K562 (cell line): ENCODE measurements around the gene UCHL1. TPM values are rescaled to one million over a fixed set of nuclear protein-coding genes. Genes with fewer than 3 reads are reported as not detected.

Experiments
- ATAC-seq: fragments of 200-7000 bp; cut with Tn5 transposase; 3 replicates; pipeline ENCODE4 v1.9.1; 2020; ENCODE audit warnings: moderate library complexity
- BruUV-seq: library from RNA; stranded (reverse); fragments of 400-500 nt; replicated peaks from 2 replicates; lab custom pipeline; 2021; lab: Mats Ljungman, UMichigan
- CTCF ChIA-PET: fragments of 300-600 bp; formaldehyde crosslinking; extraction: SDS; loops from one replicate; lab custom pipeline; 2021; ENCODE audit warnings: low intra/inter-chr PET ratio; lab: Yijun Ruan, JAX
- POLR2A ChIA-PET: fragments of 300-600, 350-650 bp; sonication (Branson Sonifier 250); formaldehyde crosslinking; extraction: SDS; loops from one replicate; lab custom pipeline; 2021; ENCODE audit warnings: antibody characterized with exemption, inconsistent platforms; lab: Yijun Ruan, JAX
- DNase-seq, 4 experiments: peaks; one replicate each; pipeline versions ENCODE4 v3.0.0 to v3.0.0-alpha.2; 2011 to 2018; ENCODE audit warnings: low spot score in 3 of 4, mixed read lengths in 3 of 4; ENCODE audit errors: extremely low read depth in 1 of 4
- FAIRE-seq: peaks from 2 replicates; lab custom pipeline; 2011; peaks lifted over from hg19 to GRCh38; lab: Jason Lieb, UNC
- H2AFZ ChIP-seq: 2 replicates; pipeline ENCODE4 v1.6.0; 2011; ENCODE audit warnings: low read depth, low read length, control low read depth, inconsistent platforms
- H3K27ac ChIP-seq: fragments of 200-600 bp; 3 replicates; pipeline ENCODE4 v1.8.0; 2011; ENCODE audit warnings: low read depth, mild to moderate bottlenecking, control low read depth, inconsistent platforms, low read length, moderate library complexity, mixed read lengths; ENCODE audit errors: extremely low read depth
- H3K27me3 ChIP-seq, 2 experiments: fragments of 300-600 bp in 1 of 2; 2 replicates in 1 of 2; 3 replicates in 1 of 2; pipeline versions ENCODE4 v1.6.0 to v1.8.0; 2011; ENCODE audit warnings: inconsistent platforms in 2 of 2, low read length in 2 of 2, mild to moderate bottlenecking in 1 of 2, mixed read lengths in 1 of 2, moderate library complexity in 1 of 2; ENCODE audit not compliant: control insufficient read depth in 2 of 2, insufficient read depth in 2 of 2
- H3K36me3 ChIP-seq: fragments of 300-600 bp; 3 replicates; pipeline ENCODE4 v1.8.0; 2011; ENCODE audit warnings: mild to moderate bottlenecking, low read length, inconsistent platforms; ENCODE audit not compliant: control insufficient read depth, insufficient read depth
- H3K4me1 ChIP-seq, 2 experiments: fragments of 200-600 bp in 1 of 2; replicated peaks in 1 of 2; 2 replicates in 1 of 2; 3 replicates in 1 of 2; pipeline versions ENCODE4 v1.5.1 to v1.8.0; 2011; ENCODE audit warnings: inconsistent platforms in 2 of 2, low read length in 2 of 2, mild to moderate bottlenecking in 1 of 2, mixed read lengths in 1 of 2, moderate library complexity in 1 of 2; ENCODE audit not compliant: control insufficient read depth in 2 of 2, insufficient read depth in 2 of 2
- H3K4me2 ChIP-seq: 2 replicates; pipeline ENCODE4 v1.6.1; 2011; ENCODE audit warnings: low read length, control low read depth, inconsistent platforms, mixed read lengths; ENCODE audit not compliant: insufficient read depth
- H3K4me3 ChIP-seq: fragments of 200-600 bp; sonication (generic), shearing (Covaris generic); 2 replicates; pipeline ENCODE4 v1.5.1; 2016; ENCODE audit warnings: control low read depth, inconsistent platforms
- H3K79me2 ChIP-seq: fragments of 200-600 bp; 3 replicates; pipeline ENCODE4 v1.8.0; 2011; ENCODE audit warnings: low read length, inconsistent platforms; ENCODE audit not compliant: control insufficient read depth, insufficient read depth
- H3K9ac ChIP-seq, 2 experiments: 2 replicates each; pipeline versions ENCODE4 v1.6.0 to v1.6.1; 2011; ENCODE audit warnings: low read depth in 2 of 2, low read length in 2 of 2, control low read depth in 1 of 2, inconsistent platforms in 1 of 2, mild to moderate bottlenecking in 1 of 2, mixed read lengths in 1 of 2; ENCODE audit not compliant: insufficient read depth in 1 of 2
- H3K9me1 ChIP-seq: one replicate; pipeline ENCODE4 v1.6.0; 2011; ENCODE audit warnings: inconsistent platforms, mild to moderate bottlenecking, low read length, moderate library complexity; ENCODE audit not compliant: control insufficient read depth, insufficient read depth
- H3K9me3 ChIP-seq: replicated peaks from 2 replicates; pipeline ENCODE4 v1.5.1; 2011; ENCODE audit warnings: low read depth, low read length, inconsistent platforms; ENCODE audit not compliant: control insufficient read depth, insufficient read depth
- H4K20me1 ChIP-seq: replicated peaks from 2 replicates; pipeline ENCODE4 v1.6.1; 2011; ENCODE audit warnings: low read length, inconsistent platforms, mixed read lengths; ENCODE audit not compliant: control insufficient read depth, insufficient read depth
- CAMTA2 ChIP-seq: fragments of 250-450 bp; sonication (Bioruptor Pico); conservative IDR thresholded peaks from 2 replicates; pipeline ENCODE4 v1.5.1; 2022
- CCNT2 ChIP-seq: IDR thresholded peaks from 2 replicates; pipeline ENCODE4 v1.6.1; 2011; ENCODE audit warnings: borderline replicate concordance, low read depth, mild to moderate bottlenecking, moderate library complexity, mixed read lengths, low read length; ENCODE audit not compliant: insufficient read length; ENCODE audit errors: extremely low read depth
- FOXA3 ChIP-seq, 2 experiments: fragments of 450-650 bp in 1 of 2; sonication (generic) in 1 of 2; formaldehyde crosslinking; IDR thresholded peaks in 1 of 2; conservative IDR thresholded peaks in 1 of 2; 2 replicates each; pipeline versions ENCODE4 v1.4.0 to v1.8.0; 2020 to 2022; ENCODE audit warnings: mild to moderate bottlenecking in 2 of 2, missing genetic modification reagents in 1 of 2
- L3MBTL2 ChIP-seq: fragments of 450-650 bp; IDR thresholded peaks from 2 replicates; pipeline ENCODE4 v1.6.1; 2016; ENCODE audit warnings: mild to moderate bottlenecking, moderate library complexity
- MAZ ChIP-seq, 2 experiments: fragments of 450-650 bp in 1 of 2; sonication (generic) in 1 of 2; formaldehyde crosslinking; IDR thresholded peaks in 1 of 2; conservative IDR thresholded peaks in 1 of 2; 2 replicates each; pipeline versions ENCODE4 v1.4.0 to v1.5.0; 2020; ENCODE audit warnings: mild to moderate bottlenecking in 1 of 2, missing genetic modification reagents in 1 of 2
- NR1H2 ChIP-seq: sonication (generic); formaldehyde crosslinking; IDR thresholded peaks from 2 replicates; pipeline ENCODE4 v1.4.0; 2020; ENCODE audit warnings: mild to moderate bottlenecking, missing genetic modification reagents
- NR2C1 ChIP-seq, 2 experiments: fragments of 450-650 bp; IDR thresholded peaks; 2 replicates each; pipeline ENCODE4 v1.6.1; 2017; ENCODE audit warnings: mild to moderate bottlenecking in 2 of 2, antibody characterized with exemption in 1 of 2, inconsistent platforms in 1 of 2, missing compliant biosample characterization in 1 of 2, missing genetic modification characterization in 1 of 2
- SNIP1 ChIP-seq: fragments of 450-650 bp; IDR thresholded peaks from 2 replicates; pipeline ENCODE4 v1.7.1; 2017; ENCODE audit warnings: low read depth, mild to moderate bottlenecking
- ZBTB8A ChIP-seq: fragments of 450-650 bp; IDR thresholded peaks from 2 replicates; pipeline ENCODE4 v1.6.1; 2018; ENCODE audit warnings: mild to moderate bottlenecking, moderate library complexity; ENCODE audit not compliant: partially characterized antibody
- ZNF184 ChIP-seq: sonication (generic); formaldehyde crosslinking; IDR thresholded peaks from 2 replicates; pipeline ENCODE4 v1.5.0; 2020; ENCODE audit warnings: missing genetic modification reagents
- ZNF384 ChIP-seq: IDR thresholded peaks from 2 replicates; pipeline ENCODE4 v1.6.1; 2012; ENCODE audit warnings: low read depth, low read length, improper control_type of control experiment
- ZNF584 ChIP-seq: fragments of 200-800 bp; sonication (Bioruptor generic); IDR thresholded peaks from 2 replicates; pipeline ENCODE4 v1.6.1; 2016; ENCODE audit warnings: low read depth, mild to moderate bottlenecking, missing genetic modification characterization, missing compliant biosample characterization
- WGBS: fragments of 100-300 bp; shearing (Covaris generic); methylation state at CpG from one replicate; pipeline ENCODE4 v1.1.6; 2016; ENCODE audit warnings: low coverage, mixed read lengths; ENCODE audit not compliant: insufficient coverage; ENCODE audit errors: missing lambda C conversion rate; 5-methylcytosine and 5-hydroxymethylcytosine counted together
- in situ Hi-C: fragments of 300-500 bp; cut with MboI; formaldehyde crosslinking; loops from 4 replicates; pipeline ENCODE4 v1.15.0; 2018; ENCODE audit warnings: inconsistent platforms, mixed read lengths
- intact Hi-C: fragments of 100-400 bp; cut with micrococcal nuclease; formaldehyde crosslinking; loops from 2 replicates; pipeline ENCODE4 v1.14.2; 2022
- polyA plus RNA-seq, 8 experiments: library from polyadenylated mRNA; depleted of rRNA in 4 of 8; stranded (reverse) in 5 of 8; unstranded in 3 of 8; fragments of >200 nt; fragmentation: Nextera tagmentation in 2 of 8; fragmentation: Illumina TruSeq in 1 of 8; extraction: Ambion mirVana in 2 of 8; extraction: Trizol in 1 of 8; gene quantifications; 2 replicates each; pipeline versions ENCODE4 v1.2.1 to v1.2.3, GENCODE V29; 2011 to 2014; ENCODE audit warnings: inconsistent platforms in 1 of 8, missing spikeins in 1 of 8
- total RNA-seq, 7 experiments: library from RNA; depleted of rRNA in 6 of 7; stranded (reverse); fragments of >200 nt in 6 of 7; fragmentation: Illumina TruSeq in 2 of 7; extraction: Trizol in 2 of 7; gene quantifications; 2 replicates each; pipeline versions ENCODE4 v1.2.1 to v1.2.3, GENCODE V29; 2011 to 2021; ENCODE audit warnings: low replicate concordance in 1 of 7
- TF ChIP-seq, protein P1 (sequence below), 2 experiments: fragments of 450-650 bp in 1 of 2; sonication (generic) in 1 of 2; formaldehyde crosslinking in 1 of 2; IDR thresholded peaks in 1 of 2; conservative IDR thresholded peaks in 1 of 2; 2 replicates each; pipeline versions ENCODE4 v1.6.1 to v1.8.1; 2016 to 2023; ENCODE audit warnings: mild to moderate bottlenecking in 2 of 2, moderate library complexity in 2 of 2, inconsistent platforms in 1 of 2, missing genetic modification reagents in 1 of 2
- TF ChIP-seq, protein P2 (sequence below): sonication (generic); formaldehyde crosslinking; IDR thresholded peaks from 2 replicates; pipeline ENCODE4 v1.8.0; 2023; ENCODE audit warnings: missing genetic modification reagents, mild to moderate bottlenecking, borderline replicate concordance

Gene UCHL1
- total and polyA plus RNA-seq, 9 of the 15 experiments (the other 6 are each of a cell fraction or from before 2014, with no cell fraction given): 0.42 TPM; not detected in 8

GRCh38 chr4:41285202-41285863 is 28.6 kb downstream of the UCHL1 start:
- no peak overlapping the region for H3K27ac ChIP-seq
- ChIA-PET POLR2A (no interaction called here), CTCF (no interaction called here)
- 5% methylated on average over 6 of the region's 6 CpGs for WGBS
- no peak for DNase-seq
- no peaks in the 10 kb centered on the region; a peak in 1 of 5 replicates for H3K27me3 ChIP-seq
- FAIRE-seq: no peak
- no peaks in the 10 kb centered on the region for H3K36me3 ChIP-seq
- H3K4me1 ChIP-seq: no peaks in the 10 kb centered on the region
- H4K20me1 ChIP-seq: no peaks in the 10 kb centered on the region
- in situ Hi-C loops: loop anchor here (10.0 kb wide), 2 partner anchors 369 to 599 kb away; no protein-coding TSS in a partner anchor
- intact Hi-C loops: no loop called here
- H3K9me1 ChIP-seq: no peaks in the 10 kb centered on the region
- H3K9ac ChIP-seq: no peak overlapping the region
- ATAC-seq: peak; percentile 65
- BruUV-seq: no TSS peak
- peak overlapping the region; percentile 32; the same call in 1 of the 2 replicates for H2AFZ ChIP-seq
- H3K9me3 ChIP-seq: no peaks in the 10 kb centered on the region
- H3K79me2 ChIP-seq: no peaks in the 10 kb centered on the region
- no peak overlapping the region for H3K4me2 ChIP-seq
- no peak overlapping the region for H3K4me3 ChIP-seq
- TF ChIP-seq, protein P1, sequence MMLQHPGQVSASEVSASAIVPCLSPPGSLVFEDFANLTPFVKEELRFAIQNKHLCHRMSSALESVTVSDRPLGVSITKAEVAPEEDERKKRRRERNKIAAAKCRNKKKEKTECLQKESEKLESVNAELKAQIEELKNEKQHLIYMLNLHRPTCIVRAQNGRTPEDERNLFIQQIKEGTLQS (IDR thresholded peaks at IDR 0.05): peak; percentile 29; the same call in 1 of the 2 replicates
- TF ChIP-seq, protein P1 (CRISPR knock-in tag; conservative IDR thresholded peaks at IDR 0.05): no peak
- TF ChIP-seq SNIP1 (no peak), CAMTA2 (no peak), NR2C1 (IDR thresholded peaks at IDR 0.05) (peak; percentile 47; the same call in 1 of the 2 replicates), NR2C1 (tag; IDR thresholded peaks at IDR 0.05) (peak; percentile 68), L3MBTL2 (0 out of 2 replicates have a peak, but pooled peaks have one; percentile 22), MAZ (CRISPR knock-in tag; conservative IDR thresholded peaks at IDR 0.05 in 1 of 2, IDR thresholded peaks at IDR 0.05 in 1 of 2) (no peak), ZNF184 (CRISPR knock-in tag) (no peak), CCNT2 (no peak), FOXA3 (CRISPR knock-in tag; conservative IDR thresholded peaks at IDR 0.05 in 1 of 2, IDR thresholded peaks at IDR 0.05 in 1 of 2) (peak in 1 of 2 experiments; percentile 59; a peak in 2 of 4 replicates), ZBTB8A (no peak), NR1H2 (CRISPR knock-in tag) (no peak), ZNF384 (no peak), ZNF584 (CRISPR knock-in tag) (peak; percentile 52; the same call in 1 of the 2 replicates)
- TF ChIP-seq, protein P2, sequence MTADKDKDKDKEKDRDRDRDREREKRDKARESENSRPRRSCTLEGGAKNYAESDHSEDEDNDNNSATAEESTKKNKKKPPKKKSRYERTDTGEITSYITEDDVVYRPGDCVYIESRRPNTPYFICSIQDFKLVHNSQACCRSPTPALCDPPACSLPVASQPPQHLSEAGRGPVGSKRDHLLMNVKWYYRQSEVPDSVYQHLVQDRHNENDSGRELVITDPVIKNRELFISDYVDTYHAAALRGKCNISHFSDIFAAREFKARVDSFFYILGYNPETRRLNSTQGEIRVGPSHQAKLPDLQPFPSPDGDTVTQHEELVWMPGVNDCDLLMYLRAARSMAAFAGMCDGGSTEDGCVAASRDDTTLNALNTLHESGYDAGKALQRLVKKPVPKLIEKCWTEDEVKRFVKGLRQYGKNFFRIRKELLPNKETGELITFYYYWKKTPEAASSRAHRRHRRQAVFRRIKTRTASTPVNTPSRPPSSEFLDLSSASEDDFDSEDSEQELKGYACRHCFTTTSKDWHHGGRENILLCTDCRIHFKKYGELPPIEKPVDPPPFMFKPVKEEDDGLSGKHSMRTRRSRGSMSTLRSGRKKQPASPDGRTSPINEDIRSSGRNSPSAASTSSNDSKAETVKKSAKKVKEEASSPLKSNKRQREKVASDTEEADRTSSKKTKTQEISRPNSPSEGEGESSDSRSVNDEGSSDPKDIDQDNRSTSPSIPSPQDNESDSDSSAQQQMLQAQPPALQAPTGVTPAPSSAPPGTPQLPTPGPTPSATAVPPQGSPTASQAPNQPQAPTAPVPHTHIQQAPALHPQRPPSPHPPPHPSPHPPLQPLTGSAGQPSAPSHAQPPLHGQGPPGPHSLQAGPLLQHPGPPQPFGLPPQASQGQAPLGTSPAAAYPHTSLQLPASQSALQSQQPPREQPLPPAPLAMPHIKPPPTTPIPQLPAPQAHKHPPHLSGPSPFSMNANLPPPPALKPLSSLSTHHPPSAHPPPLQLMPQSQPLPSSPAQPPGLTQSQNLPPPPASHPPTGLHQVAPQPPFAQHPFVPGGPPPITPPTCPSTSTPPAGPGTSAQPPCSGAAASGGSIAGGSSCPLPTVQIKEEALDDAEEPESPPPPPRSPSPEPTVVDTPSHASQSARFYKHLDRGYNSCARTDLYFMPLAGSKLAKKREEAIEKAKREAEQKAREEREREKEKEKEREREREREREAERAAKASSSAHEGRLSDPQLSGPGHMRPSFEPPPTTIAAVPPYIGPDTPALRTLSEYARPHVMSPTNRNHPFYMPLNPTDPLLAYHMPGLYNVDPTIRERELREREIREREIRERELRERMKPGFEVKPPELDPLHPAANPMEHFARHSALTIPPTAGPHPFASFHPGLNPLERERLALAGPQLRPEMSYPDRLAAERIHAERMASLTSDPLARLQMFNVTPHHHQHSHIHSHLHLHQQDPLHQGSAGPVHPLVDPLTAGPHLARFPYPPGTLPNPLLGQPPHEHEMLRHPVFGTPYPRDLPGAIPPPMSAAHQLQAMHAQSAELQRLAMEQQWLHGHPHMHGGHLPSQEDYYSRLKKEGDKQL: no peak
